GM19324 (cell line): ENCODE results near the gene PPP2R2C.

Experiments
- ATAC-seq: cut with Tn5 transposase; IDR thresholded peaks from one replicate; pipeline ENCODE4 v1.9.1; 2021; ENCODE audit warnings: mild to moderate bottlenecking, moderate library complexity; ENCODE audit not compliant: unreplicated experiment, low FRiP score

PPP2R2C gene

GRCh38 chr4:6469898-6470501 is 2.4 kb downstream of the PPP2R2C start:
- no peak for ATAC-seq

GRCh38 chr4:6469144-6469543 is 3.3 kb downstream of the PPP2R2C start:
- ATAC-seq, result no peak

- no peak for ATAC-seq
Observed at GRCh38 chr4:6468376-6468775, 4.0 kb downstream of the PPP2R2C start.

- ATAC-seq, result no peak
Observed at GRCh38 chr4:6467600-6467999, 4.8 kb downstream of the PPP2R2C start.

GRCh38 chr4:6466756-6467381 is 5.5 kb downstream of the PPP2R2C start:
- ATAC-seq, result no peak

GRCh38 chr4:6465955-6466354 is 6.5 kb downstream of the PPP2R2C start:
- no peak for ATAC-seq

GRCh38 chr4:6464842-6465588 is 7.4 kb downstream of the PPP2R2C start:
- no peak for ATAC-seq

GRCh38 chr4:6463311-6464289 is 8.8 kb downstream of the PPP2R2C start:
- no peak for ATAC-seq

- ATAC-seq, result no peak
Observed at GRCh38 chr4:6461301-6462165, 10.9 kb downstream of the PPP2R2C start.

- no peak for ATAC-seq
Observed at GRCh38 chr4:6460876-6461275, 11.5 kb downstream of the PPP2R2C start.

GRCh38 chr4:6458528-6458927 is 13.9 kb downstream of the PPP2R2C start:
- ATAC-seq, result no peak

- no peak for ATAC-seq
Observed at GRCh38 chr4:6456450-6456849, 16.0 kb downstream of the PPP2R2C start.

GRCh38 chr4:6454112-6454910 is 18.1 kb downstream of the PPP2R2C start:
- ATAC-seq, result no peak

- ATAC-seq, result no peak
Observed at GRCh38 chr4:6453688-6453990, 18.8 kb downstream of the PPP2R2C start.

GRCh38 chr4:6452897-6453687 is 19.3 kb downstream of the PPP2R2C start:
- ATAC-seq, result no peak

- ATAC-seq, result no peak
Observed at GRCh38 chr4:6452116-6452896, 20.1 kb downstream of the PPP2R2C start.

GRCh38 chr4:6451309-6451708 is 21.1 kb downstream of the PPP2R2C start:
- ATAC-seq, result no peak

GRCh38 chr4:6450709-6451108 is 21.7 kb downstream of the PPP2R2C start:
- ATAC-seq, result no peak
